HepG2 (cell line): Measurements from ENCODE around the gene PGPEP1. TPM values are rescaled to one million over a fixed set of nuclear protein-coding genes. Genes with fewer than 3 reads are reported as not detected.

Experiments used
- ATF2 ChIP-seq: sonication (generic); formaldehyde crosslinking; IDR thresholded peaks from 2 replicates; pipeline ENCODE4 v1.4.0; 2020; ENCODE audit warnings: missing genetic modification reagents
- BRCA1 ChIP-seq: sonication (generic); formaldehyde crosslinking; IDR thresholded peaks from 2 replicates; pipeline ENCODE4 v1.4.0; 2020; ENCODE audit warnings: missing genetic modification reagents
- CENPX ChIP-seq: sonication (generic); formaldehyde crosslinking; IDR thresholded peaks from 2 replicates; pipeline ENCODE4 v1.9.0; 2021; ENCODE audit warnings: mild to moderate bottlenecking, missing genetic modification reagents, moderate library complexity
- CHD4 ChIP-seq: fragments of 200-600 bp; sonication (generic); IDR thresholded peaks from 2 replicates; pipeline ENCODE4 v1.7.0; 2017; ENCODE audit warnings: mild to moderate bottlenecking, low read length, borderline replicate concordance
- DMAP1 ChIP-seq: IDR thresholded peaks from 2 replicates; pipeline ENCODE4 v1.6.1; 2016
- FOSL1 ChIP-seq: sonication (generic); formaldehyde crosslinking; IDR thresholded peaks from 2 replicates; pipeline ENCODE4 v1.9.0; 2021; ENCODE audit warnings: missing genetic modification reagents, borderline replicate concordance
- FOXC1 ChIP-seq: sonication (generic); formaldehyde crosslinking; IDR thresholded peaks from 2 replicates; pipeline ENCODE4 v1.8.0; 2022; ENCODE audit warnings: mild to moderate bottlenecking, missing genetic modification reagents, borderline replicate concordance
- GATA4 ChIP-seq: sonication (generic); IDR thresholded peaks from 2 replicates; pipeline ENCODE4 v1.6.1; 2016; ENCODE audit warnings: antibody characterized with exemption, low read depth, borderline replicate concordance
- GATAD1 ChIP-seq: IDR thresholded peaks from 2 replicates; pipeline ENCODE4 v1.6.1; 2016; ENCODE audit warnings: missing genetic modification reagents, missing compliant biosample characterization
- HNRNPK ChIP-seq: fragments of 200-400 bp; formaldehyde crosslinking; IDR thresholded peaks from 2 replicates; pipeline ENCODE4 v1.6.1; 2018; ENCODE audit warnings: low read length, low read depth, moderate library complexity, mild to moderate bottlenecking; ENCODE audit not compliant: poor library complexity, severe bottlenecking
- LCORL ChIP-seq, 2 experiments: fragments of 450-650 bp in 1 of 2; sonication (generic) in 1 of 2; formaldehyde crosslinking in 1 of 2; IDR thresholded peaks; 2 replicates each; pipeline versions ENCODE4 v1.5.0 to v1.6.1; 2017 to 2020; ENCODE audit warnings: antibody characterized with exemption in 1 of 2, missing genetic modification reagents in 1 of 2
- MTA1 ChIP-seq: sonication (generic); formaldehyde crosslinking; IDR thresholded peaks from 2 replicates; pipeline ENCODE4 v1.4.0; 2020; ENCODE audit warnings: missing genetic modification reagents, mild to moderate bottlenecking, borderline replicate concordance
- MXD4 ChIP-seq: IDR thresholded peaks from 2 replicates; pipeline ENCODE4 v1.6.1; 2016; ENCODE audit warnings: mild to moderate bottlenecking, missing biosample characterization, missing genetic modification reagents
- NBN ChIP-seq: fragments of 450-650 bp; conservative IDR thresholded peaks from 2 replicates; pipeline ENCODE4 v1.6.1; 2017
- SNAPC4 ChIP-seq: sonication (generic); formaldehyde crosslinking; IDR thresholded peaks from 2 replicates; pipeline ENCODE4 v1.4.0; 2020; ENCODE audit warnings: mild to moderate bottlenecking, missing genetic modification reagents
- U2AF2 ChIP-seq: fragments of 200-400 bp; formaldehyde crosslinking; IDR thresholded peaks from 2 replicates; pipeline ENCODE4 v1.6.1; 2017; ENCODE audit warnings: low read depth, mild to moderate bottlenecking, low read length
- ZBTB43 ChIP-seq: sonication (generic); formaldehyde crosslinking; conservative IDR thresholded peaks from 2 replicates; pipeline ENCODE4 v1.4.0; 2020; ENCODE audit warnings: missing genetic modification reagents
- ZBTB7A ChIP-seq: sonication (generic); formaldehyde crosslinking; IDR thresholded peaks from 2 replicates; pipeline ENCODE4 v1.8.0; 2022; ENCODE audit warnings: mild to moderate bottlenecking, missing genetic modification reagents
- ZMAT3 ChIP-seq: sonication (generic); formaldehyde crosslinking; conservative IDR thresholded peaks from 2 replicates; pipeline ENCODE4 v1.7.0; 2021; ENCODE audit warnings: missing genetic modification reagents
- ZNF20 ChIP-seq: sonication (generic); formaldehyde crosslinking; IDR thresholded peaks from 2 replicates; pipeline ENCODE4 v1.4.0; 2020; ENCODE audit warnings: mild to moderate bottlenecking, moderate library complexity, missing genetic modification reagents
- ZNF331 ChIP-seq: sonication (generic); formaldehyde crosslinking; IDR thresholded peaks from 2 replicates; pipeline ENCODE4 v1.4.0; 2020; ENCODE audit warnings: missing genetic modification reagents
- ZNF543 ChIP-seq: sonication (generic); formaldehyde crosslinking; IDR thresholded peaks from 2 replicates; pipeline ENCODE4 v1.4.0; 2020; ENCODE audit warnings: mild to moderate bottlenecking, missing genetic modification reagents
- polyA plus RNA-seq, 8 experiments: library from polyadenylated mRNA; depleted of rRNA in 3 of 8; stranded (reverse) in 7 of 8; unstranded in 1 of 8; fragments of >200 nt; fragmentation: Illumina TruSeq in 4 of 8; extraction: Trizol in 4 of 8; gene quantifications; 2 replicates each; pipeline versions ENCODE4 v1.2.1 to v1.2.3, GENCODE V29; 2011 to 2016; ENCODE audit warnings: low read depth in 4 of 8, missing spikeins in 1 of 8, mixed read lengths in 1 of 8; ENCODE audit not compliant: insufficient read depth in 1 of 8
- total RNA-seq, 5 experiments: library from RNA; depleted of rRNA; stranded (reverse); fragments of >200 nt; fragmentation: Illumina TruSeq; extraction: Trizol; gene quantifications; 2 replicates each; pipeline ENCODE4 v1.2.3, GENCODE V29; 2016; ENCODE audit warnings: low read depth in 1 of 5

PGPEP1 gene
- total and polyA plus RNA-seq, 2 of the 13 experiments (the other 11 are each of a cell fraction or from before 2014, with no cell fraction given): 53.1 to 56.6 TPM

DNA sequence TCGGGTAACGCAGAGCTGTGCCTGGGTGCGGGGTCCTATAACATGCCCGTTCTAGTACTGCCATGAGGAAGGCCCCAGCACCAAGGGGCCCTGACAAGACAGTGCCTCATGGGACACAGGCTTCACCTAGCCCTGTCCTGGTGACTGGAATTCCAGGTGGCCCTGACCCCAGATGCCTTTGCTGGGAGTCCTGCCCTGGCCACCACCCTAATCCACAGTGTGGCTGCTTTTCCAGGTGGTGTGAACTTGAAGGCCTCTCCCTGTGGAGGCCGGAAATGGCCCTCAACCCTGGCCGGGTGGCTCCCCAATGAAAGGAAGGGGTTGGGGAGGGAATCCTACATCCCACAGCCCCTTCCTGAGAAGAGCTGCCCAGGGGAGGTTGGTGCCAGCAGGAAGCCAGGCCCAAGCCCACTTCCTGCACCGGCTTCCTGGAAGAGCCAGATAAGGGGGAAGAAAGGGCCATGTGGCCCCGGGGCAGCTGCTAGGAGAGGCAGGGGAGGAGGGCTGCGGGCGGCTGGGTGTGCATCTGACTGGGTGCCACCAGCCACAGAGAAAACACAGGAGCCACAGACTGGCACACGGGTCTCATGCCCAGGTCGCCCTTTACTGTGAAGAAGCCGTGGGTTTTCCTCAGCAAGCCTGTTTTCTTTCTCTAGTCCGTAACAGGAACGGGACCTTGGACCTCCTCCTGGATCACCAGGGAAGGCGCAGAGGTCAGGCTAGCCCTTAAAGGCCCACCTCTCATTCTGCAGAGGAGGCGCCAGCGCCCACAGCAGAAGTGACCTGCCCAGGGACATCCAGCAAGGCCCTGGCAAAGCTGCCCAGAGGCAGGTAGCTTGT, 22.2 kb upstream of the PGPEP1 start (continued):
- TF ChIP-seq FOSL1 (CRISPR knock-in tag) (no peak), DMAP1 (CRISPR knock-in tag) (peak; percentile 69), ZMAT3 (CRISPR knock-in tag) (0 out of 2 replicates have a peak, but pooled peaks have one; percentile 49), FOXC1 (no peak), ZNF331 (CRISPR knock-in tag) (0 out of 2 replicates have a peak, but pooled peaks have one; percentile 29), ZBTB43 (CRISPR knock-in tag) (no peak), ATF2 (CRISPR knock-in tag) (no peak; the same call in 1 of the 2 replicates), U2AF2 (no peak), LCORL (IDR thresholded peaks at IDR 0.05) (no peak), LCORL (CRISPR knock-in tag; IDR thresholded peaks at IDR 0.05) (peak; percentile 75), ZNF543 (CRISPR knock-in tag) (no peak), NBN (no peak), HNRNPK (no peak), SNAPC4 (CRISPR knock-in tag) (no peak), CHD4 (no peak), MTA1 (CRISPR knock-in tag) (peak; percentile 85; the same call in 1 of the 2 replicates), ZNF20 (CRISPR knock-in tag) (no peak), MXD4 (CRISPR knock-in tag) (0 out of 2 replicates have a peak, but pooled peaks have one; percentile 34), ZBTB7A (CRISPR knock-in tag) (no peak; the same call in 1 of the 2 replicates), CENPX (CRISPR knock-in tag) (no peak), BRCA1 (CRISPR knock-in tag) (0 out of 2 replicates have a peak, but pooled peaks have one; percentile 68), GATA4 (no peak), GATAD1 (CRISPR knock-in tag) (peak; percentile 31; the same call in 1 of the 2 replicates)
